ENCODE results near the gene PIGN.

The PIGN gene

DNA sequence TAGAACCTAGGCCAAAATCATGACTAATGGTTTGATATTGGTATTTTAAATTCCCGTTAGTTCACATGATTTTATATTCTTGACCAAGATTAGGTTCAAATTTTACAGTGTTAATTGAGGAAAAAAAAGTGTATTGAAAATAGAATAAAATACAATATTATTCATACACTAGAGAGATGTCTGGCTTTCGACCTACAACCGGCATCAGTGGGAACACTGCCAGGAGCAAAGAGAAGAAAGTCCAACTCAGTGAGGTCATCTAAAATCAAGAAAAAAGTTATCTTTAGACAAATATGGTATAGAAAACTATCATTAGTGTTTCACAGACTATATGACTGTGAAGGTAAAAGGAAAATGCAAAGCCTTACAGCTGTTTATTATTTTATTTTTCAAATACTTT, 81.5 kb downstream of the PIGN start:
- no peak for FAIRE-seq

DNA sequence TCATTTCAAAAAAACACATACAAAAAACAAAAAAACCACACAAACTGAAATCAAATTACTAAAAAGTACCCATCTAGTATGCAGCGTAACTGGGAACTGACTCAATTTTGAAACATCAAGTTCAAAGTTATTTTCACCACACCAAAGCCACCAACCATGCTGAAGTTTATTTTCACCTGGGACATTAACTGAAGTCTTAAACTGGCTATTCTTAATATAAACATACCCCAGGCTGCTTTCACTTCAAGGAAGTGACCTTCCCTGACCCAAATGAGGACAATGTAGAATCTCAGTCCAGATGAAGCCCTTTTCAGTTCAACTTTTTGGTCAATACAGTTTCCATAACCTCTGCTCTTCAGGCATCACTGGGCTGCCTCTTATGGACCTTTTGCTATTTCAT, 84.6 kb downstream of the PIGN start:
- no peak for FAIRE-seq

DNA sequence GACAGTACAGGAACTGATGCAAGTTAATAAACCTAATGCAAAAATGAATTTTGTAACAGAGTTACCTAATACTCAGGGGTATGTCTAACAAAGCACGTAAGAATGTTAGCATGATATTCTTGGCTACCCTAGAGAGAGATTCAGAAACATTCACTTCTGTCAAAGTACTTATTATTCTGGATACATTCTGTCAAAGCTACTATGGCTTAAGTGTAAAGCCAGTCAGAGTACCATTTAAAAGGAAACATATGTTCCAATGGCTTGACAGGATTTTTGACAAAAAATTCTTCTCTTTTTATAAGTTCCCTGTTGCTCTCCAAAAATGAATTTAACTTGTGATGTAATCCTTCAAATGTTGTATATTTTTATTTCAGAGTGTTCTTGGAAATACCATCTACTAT, 85.5 kb downstream of the PIGN start:
- no peak for FAIRE-seq

DNA sequence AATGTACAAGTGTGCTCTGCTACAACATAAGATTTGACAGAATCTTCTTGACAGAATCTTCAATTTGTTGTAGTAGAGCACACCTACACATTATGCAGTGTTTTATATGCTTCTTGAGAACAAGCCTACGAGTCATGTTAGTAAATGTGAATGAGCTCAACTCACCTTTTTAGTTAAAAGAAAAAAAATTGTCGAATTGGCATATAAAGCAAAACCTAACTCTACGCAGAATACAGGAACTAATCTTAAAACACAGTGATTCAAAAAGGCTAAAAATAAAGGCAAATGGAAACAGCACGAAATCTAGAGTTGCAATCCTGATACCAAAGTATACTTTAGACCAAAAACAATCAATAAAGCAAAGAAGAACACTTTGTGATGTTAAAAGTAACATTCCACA, 87.9 kb downstream of the PIGN start:
- FAIRE-seq, result no peak

DNA sequence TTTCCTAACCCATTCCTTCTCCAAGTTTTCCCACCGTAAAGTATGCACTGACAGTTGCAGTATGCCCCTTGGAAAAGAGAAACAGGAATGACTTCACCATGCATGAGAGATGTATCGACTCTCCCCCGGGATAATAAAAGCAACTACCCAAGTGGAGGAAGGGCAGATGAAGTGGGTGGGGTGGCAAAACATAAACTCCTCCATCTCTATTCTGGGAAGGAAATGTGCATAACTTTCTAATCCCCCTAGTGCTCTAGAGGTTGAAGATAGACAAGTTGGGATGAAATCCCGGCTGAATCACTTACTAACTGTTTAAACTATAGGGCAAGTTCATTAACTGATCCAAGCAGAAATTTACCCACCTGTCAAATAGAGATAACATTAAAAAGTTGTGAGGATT, 89.2 kb downstream of the PIGN start:
- no peak for FAIRE-seq

DNA sequence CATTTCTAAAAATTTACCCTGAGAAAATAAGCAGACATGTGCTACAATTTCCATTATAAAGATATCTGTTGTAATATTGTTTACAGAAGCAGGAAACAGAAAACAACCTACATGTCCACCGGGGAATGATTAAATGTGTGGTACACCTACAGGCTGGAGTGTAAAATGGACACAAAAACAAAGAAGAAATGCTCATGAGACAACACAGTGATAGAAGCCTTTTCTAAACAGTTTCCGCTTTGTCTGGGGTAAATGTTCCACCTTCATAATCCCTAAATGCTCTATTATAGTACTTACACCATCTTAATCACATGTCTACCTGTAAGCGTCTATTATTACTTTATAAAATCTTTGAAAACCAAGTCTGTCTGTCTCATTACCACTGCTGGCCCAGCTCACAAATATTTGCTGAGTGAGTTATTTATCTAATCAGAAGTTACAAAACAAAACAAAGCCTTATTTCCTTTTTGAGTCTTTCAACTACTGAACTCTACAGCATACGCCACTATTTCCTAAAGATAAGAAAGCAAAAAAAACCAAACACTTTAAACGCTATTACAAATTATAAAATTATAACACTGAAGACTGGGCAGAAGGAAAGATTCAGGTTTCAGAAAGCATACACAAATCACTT, 95.3 kb downstream of the PIGN start:
- FAIRE-seq, result no peak

DNA sequence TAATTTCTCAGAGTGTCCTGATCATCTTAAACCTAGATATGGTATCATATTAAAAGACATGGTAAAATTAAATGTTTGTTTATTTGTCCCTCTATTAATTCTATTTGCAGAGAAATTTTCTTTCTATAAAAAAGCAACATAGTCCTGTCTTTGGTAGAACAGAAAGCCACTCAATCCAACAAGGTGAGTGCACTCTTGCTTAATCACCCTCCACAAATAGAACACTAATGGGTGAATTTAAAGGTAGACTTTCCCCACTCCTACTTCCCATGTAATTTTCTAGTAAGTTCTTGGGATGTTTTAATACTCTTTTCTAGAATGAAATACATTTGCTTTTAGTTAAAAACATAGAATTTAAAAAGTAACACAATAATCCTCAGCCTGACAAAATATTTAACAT, 97.7 kb downstream of the PIGN start:
- no peak for FAIRE-seq

DNA sequence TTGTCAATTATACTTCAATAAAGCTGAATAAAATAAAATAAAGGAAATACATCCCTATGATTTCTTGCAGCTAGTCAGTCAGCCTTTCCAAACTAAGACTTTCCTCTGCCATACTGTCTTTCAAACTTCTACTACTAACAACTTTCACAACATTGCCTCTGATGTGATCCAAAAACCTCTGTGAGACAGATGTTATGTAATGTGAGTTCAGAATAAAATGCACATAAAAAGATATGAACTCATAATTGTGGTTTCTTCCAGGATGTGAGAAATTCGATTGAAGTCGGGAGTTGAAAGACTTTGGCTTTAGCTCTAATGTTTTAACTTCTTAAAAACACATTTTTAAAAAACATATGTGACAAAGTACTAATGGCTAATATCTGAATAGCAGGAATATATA, 98.7 kb downstream of the PIGN start:
- FAIRE-seq, result no peak

DNA sequence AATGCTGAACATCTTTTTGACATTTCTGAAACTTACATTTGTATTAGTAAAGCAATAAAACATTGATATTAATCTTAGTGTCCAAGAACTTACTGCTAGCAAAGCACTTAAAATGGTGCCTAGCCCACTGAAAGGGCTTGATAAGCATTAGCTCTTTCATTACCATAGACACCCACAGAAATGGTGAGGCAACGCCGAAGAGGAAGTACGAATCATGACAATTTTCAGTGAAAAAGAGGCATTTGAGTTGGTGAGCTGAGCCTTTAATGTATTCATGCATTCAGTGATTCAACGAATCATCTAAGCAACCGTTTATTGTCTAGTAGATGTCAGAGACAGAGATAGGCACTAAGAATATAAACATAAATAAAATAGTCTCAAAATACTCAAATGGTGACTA, 101.1 kb downstream of the PIGN start:
- no peak for FAIRE-seq

DNA sequence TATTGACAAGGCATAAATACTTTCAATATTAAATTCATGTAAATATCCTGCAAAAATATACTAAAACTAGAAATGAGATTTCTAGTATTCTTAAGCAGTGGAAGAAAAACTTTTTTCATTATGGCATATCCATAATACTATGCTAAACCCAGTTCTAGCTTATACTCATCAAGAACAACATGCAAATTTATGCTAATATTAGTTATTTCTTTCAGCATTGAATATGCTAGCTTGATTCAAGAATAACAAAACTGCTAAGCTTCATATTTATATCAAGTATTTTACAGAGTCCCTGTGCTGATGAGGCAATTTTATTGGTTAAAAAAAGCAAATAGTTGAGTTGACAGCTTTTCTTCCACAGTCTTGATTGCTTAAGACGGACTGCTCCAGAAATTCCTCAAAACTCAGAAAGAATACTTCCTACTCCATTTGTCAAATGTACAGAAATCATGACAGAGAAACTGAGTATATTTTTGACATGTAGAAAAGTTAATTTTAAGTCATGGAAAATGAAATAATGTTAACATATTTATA, 105.0 kb downstream of the PIGN start:
- FAIRE-seq, result no peak

DNA sequence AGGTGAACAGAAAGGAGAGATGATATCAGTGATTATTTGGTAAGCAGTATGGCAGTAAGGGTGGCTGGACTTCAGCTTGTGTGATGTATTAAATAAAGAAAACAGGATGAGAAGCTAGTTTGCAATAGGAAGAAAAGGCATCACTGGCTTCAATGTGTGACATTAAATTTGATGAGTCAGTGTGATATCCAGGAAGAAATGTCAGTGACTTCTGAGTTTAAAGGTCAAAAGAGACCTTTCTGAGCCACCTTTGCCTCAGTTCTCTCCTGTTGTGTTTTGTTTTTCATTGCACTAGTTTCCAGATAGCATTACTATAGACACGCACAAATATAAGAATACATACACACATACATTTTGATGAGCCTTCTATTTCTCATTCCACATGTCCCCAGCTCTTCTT, 105.6 kb downstream of the PIGN start:
- FAIRE-seq, result no peak

DNA sequence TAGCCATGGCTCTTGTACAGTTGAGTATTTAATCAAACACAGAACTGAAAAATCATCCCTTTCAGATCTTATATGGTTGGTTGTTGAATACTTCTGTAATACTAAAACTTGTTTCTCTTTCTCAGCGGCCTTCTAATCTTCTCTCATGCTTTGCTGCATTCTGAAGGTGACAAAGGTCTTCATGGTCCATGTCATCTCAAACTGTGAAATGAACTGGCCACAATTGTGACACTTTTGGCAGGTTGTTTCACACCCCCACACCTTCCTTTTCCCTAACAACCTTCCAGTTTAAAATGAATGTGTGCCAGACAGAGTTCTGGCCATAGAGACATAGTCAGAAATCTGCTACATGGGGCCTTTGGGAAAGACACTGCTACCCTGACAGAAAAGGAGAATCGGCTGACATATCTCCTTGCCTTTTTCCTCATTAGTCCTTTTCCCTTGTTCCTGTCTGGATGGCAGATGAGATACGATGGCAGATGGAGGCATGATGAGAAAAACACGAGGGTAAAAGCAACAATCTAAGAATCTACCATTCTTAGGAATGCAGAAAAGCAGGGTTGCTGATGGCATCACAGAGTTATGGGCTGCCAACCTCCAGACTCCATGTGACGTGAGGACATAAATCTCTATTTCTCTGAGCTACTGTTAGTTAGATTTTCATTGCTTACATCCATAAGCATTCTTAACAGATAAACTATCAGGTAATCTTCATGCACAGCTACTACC, 106.5 kb downstream of the PIGN start:
- FAIRE-seq, result no peak

DNA sequence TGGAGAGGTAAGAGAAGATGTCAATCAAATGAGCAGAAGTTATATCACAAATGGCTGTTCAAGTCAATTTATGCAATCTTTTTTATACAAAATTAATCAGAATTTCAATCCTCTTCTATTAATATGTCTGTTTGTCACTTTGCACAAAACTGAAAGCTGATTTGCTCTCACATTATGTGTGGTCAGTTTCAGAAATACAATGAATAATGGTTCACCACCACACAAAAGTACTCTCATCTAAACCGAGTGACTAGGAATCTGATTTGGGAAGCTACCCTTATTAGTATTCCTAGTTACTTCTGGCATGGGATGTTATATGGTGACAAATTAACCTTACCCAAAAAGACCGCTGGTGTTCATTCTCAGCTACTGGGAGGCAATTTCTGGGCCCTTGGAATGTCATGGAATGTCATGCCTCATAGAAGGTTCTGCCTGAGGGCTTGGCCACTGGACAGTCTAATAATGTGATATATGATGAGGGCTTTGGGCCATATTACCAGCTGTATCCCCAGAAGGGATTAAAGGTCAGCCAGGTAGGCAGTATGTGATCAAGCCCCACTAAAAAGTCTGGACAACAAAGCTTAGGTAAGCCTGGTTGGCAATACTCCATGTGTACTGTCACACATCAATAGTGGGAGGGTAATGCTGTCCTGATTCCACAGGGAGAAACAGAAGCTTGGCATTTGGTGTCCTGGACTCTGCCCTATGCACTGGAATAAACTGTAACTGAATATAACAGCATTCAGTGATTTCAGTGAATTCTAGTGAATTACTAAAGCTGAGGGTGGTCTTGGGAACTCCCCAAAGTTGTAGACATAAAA, 113.2 kb downstream of the PIGN start:
- no peak for FAIRE-seq

DNA sequence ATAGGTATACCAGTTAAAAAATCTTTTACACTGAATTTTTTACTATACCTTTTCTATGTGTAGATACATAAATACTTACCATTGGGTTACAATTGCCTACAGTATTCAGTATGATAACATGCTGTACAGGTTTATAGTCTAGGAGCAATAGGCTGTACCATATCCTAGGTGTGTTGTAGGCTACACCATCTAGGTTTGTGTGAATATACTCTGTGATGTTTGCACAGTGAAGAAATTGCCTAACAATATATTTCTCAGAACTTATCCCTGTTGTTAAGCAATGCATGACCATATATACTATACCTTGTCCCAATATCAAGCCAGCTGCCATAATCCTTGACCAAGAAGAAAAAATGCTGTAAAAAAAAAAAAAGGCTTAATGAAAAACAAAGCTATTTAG, 114.5 kb downstream of the PIGN start:
- peak; percentile 80 for FAIRE-seq

DNA sequence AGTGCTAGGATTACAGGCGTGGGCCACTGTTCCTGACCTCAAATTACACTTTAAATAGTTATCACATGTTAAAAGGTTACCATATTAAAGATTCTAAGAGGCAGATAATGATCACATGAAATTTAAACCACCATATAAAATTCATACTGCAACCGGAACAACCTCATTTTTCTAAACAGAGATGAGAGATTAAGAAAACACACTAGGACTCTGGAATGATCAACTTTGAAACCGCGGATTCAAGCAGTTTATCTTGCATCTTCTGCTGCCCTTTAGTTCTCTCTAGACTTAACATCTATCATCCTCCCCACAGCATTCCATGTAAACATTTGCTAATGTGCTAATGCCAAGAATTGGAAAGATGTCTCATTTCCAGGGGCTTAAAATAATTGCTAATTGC, 115.8 kb downstream of the PIGN start:
- FAIRE-seq, result no peak

DNA sequence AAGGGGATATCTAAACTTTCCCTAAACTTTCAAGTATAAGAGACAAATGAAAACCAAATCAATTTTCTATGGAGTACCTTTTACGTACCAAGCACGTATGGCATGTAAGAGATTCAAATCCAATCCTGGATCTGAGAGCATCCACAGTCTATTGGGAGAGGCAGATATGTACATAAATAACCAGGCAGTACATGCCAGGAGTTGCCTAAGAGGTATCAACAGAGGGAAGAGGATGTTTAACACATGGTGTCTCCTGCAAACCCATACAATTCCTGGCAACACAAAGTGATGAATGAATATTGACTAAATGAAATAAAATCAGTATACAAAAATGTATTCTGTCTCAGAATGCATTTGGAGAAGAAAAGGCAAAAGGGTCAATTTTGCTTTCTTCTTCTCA, 116.6 kb downstream of the PIGN start:
- FAIRE-seq, result no peak

DNA sequence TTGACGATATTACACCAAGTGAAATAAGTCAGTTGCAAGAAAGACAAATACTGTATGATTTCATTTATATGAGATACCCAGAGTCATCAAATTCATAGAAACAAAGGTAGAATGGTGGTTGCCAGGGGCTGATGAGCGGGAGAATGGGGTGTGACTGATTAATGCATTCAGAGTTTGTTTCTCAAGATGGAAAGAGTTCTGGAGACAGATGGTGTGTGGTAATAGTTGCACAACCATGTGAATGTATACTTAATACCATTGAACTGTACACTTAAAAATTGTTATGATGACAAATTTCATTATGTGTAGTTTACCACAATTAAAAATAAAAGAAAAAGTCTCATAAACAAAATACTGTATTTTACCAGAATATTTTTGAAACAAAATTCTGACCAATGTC, 117.3 kb downstream of the PIGN start:
- FAIRE-seq, result peak; percentile 24

DNA sequence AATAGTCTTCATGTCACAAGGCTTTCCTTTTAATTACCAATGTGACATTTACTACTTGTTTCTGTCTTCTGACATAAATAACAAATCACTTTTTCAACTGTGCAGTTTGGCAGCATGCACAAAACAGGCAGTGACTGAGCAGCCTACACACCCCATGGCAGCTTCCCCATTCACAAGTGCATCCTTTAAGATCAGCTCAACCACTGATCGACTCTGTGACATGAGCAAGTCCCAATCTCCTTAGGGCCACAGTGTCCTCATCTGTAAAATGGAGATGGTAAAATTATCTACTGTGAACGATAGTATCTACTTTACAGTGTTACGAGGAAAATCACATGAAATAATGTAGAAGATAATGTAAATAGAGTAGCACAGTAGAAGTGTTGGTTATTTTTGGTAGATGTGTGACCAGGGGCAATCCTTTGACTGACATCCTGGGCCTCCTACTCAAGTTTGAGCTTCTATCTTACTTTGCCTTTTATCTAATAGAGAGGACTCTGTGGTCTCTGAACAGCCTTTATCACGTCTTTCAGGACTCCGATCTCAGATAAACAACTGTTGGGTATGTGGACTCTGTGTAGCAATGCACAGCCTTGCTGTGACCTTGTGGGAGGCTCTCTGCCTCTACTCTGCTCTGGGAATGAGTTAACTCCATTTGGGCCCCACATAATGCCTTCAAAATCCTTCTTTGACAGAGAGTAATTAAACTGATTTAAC, 120.6 kb downstream of the PIGN start:
- FAIRE-seq, result no peak

DNA sequence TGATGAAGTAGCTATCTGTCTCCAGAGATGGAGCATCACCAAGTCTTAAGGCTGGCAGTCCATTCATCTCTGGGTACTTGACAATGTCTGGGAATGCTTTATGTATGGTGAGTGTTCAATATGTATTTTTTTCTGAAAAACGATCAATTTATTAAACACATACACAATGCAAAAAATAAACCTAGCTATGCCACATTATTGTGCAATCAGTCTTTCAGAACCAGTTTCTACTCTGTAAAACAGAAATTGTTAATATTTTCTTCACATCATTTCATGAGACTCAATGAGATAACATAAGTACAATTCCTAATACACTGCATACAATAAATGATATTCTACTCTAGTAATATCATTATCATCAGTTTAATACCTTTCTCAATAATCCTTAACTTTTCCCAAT, 122.5 kb downstream of the PIGN start:
- no peak for FAIRE-seq

DNA sequence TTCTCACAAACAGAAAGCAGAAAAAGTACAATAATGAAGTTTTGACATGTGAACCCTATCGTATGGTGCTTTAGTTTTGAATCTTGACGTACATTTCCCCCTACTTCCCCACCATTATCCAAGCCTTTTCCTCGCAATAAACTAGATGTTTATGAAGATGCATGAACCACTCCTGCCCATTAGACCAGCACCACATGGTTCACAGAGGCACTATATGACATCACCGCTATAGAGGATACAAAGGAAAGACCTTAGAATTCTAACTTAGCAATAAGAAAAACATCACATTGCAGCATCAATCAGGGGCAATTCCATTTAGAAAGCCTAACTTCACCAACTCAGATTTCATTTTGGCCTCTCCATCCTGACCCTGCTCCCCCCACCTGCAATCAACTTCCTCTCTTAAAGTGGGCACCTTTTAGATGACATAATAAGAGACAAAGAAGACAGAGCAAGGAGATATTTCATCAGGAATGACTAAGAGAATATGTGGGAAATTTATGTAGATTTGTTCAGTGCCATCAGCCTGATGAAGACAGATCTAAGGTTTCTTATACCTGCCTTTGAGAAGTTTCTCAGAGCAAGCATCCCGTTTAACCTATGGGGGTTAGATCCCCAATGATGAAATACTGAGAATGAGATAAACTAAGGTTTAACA, 124.9 kb downstream of the PIGN start:
- FAIRE-seq, result no peak

DNA sequence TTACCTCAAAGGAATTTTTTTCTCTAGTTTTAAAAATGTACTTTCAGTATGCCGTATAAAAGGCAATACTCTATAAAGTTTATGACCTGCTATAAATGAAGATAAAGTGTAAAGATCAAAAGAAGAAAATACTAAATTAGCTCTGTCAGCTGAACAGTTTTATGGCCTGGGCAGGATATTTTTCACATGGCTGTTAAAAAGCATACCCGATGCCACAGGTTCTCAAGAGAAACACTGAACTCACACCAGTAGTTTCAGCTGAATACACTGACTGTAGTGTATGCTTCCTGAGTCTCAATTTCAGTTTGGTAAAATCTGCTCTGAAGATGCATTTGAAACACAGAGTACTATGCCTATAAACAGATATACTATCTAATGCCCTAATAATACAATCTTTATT, 126.0 kb downstream of the PIGN start:
- FAIRE-seq, result peak; percentile 73

DNA sequence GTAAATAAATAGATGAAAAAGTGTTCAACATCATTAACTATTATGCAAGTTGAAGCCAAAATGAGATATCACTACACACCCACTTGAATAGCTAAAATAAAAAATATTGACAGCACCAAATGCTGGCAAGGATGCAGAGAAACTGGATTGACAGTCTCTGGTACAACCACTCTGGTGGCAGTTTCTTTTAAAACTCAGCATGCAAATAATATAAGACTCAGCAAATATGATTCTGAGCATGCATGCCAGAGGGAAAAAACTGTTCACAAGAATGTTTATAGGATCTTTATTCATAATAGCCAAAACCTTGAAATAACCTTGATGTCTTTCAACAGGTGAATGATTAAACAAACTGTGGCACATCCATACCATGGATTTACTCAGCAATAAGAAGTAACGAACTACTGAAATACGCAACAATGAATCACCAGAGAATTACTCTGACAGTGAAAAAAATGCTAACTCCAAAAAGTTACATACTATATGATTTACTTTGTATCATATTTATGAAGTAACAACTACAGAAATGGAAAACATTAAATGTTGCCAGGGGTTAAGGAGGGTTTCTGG, 131.8 kb downstream of the PIGN start:
- no peak for FAIRE-seq

All from colon (tissue), 2 donors.